H9 (cell line): ENCODE measurements around the gene KIF26B. TPM values are rescaled to one million over a fixed set of nuclear protein-coding genes. Genes with fewer than 3 reads are reported as not detected.

ENCODE experiments used
- DNase-seq: peaks from one replicate; pipeline ENCODE4 v3.0.0-alpha.2; 2017
- H2AFZ ChIP-seq: one replicate; pipeline ENCODE4 v1.6.1; 2013; ENCODE audit warnings: mild to moderate bottlenecking, low read length, control low read depth, moderate library complexity
- H2AK5ac ChIP-seq: 2 replicates; pipeline ENCODE4 v1.6.1; 2013; ENCODE audit warnings: low read length, control low read depth, mixed read lengths; ENCODE audit not compliant: insufficient read length
- H2BK120ac ChIP-seq: one replicate; pipeline ENCODE4 v1.6.1; 2013; ENCODE audit warnings: low read depth, mild to moderate bottlenecking, low read length, control low read depth, inconsistent platforms; ENCODE audit not compliant: poor library complexity, severe bottlenecking
- H2BK12ac ChIP-seq: 2 replicates; pipeline ENCODE4 v1.6.1; 2013; ENCODE audit warnings: low read length, control low read depth, mixed read lengths, low read depth; ENCODE audit not compliant: insufficient read length
- H2BK15ac ChIP-seq: 2 replicates; pipeline ENCODE4 v1.6.1; 2013; ENCODE audit warnings: low read depth, low read length, control low read depth
- H2BK20ac ChIP-seq: one replicate; pipeline ENCODE4 v1.6.1; 2013; ENCODE audit warnings: low read depth, mild to moderate bottlenecking, low read length, control low read depth, inconsistent platforms; ENCODE audit not compliant: poor library complexity, severe bottlenecking
- H2BK5ac ChIP-seq: 2 replicates; pipeline ENCODE4 v1.6.1; 2013; ENCODE audit warnings: low read length, control low read depth, mixed read lengths; ENCODE audit not compliant: insufficient read length
- H3K14ac ChIP-seq: 2 replicates; pipeline ENCODE4 v1.6.1; 2013; ENCODE audit warnings: low read length, control low read depth; ENCODE audit not compliant: insufficient read depth
- H3K18ac ChIP-seq: 2 replicates; pipeline ENCODE4 v1.6.1; 2013; ENCODE audit warnings: low read depth, mild to moderate bottlenecking, mixed read lengths, low read length, control low read depth; ENCODE audit not compliant: insufficient read length
- H3K23ac ChIP-seq: 2 replicates; pipeline ENCODE4 v1.6.1; 2013; ENCODE audit warnings: low read length, control low read depth, mixed read lengths, low read depth; ENCODE audit not compliant: insufficient read length
- H3K23me2 ChIP-seq: 2 replicates; pipeline ENCODE4 v1.6.1; 2013; ENCODE audit warnings: low read depth, mild to moderate bottlenecking, mixed read lengths, low read length, control low read depth; ENCODE audit not compliant: insufficient read length, poor library complexity, severe bottlenecking
- H3K27ac ChIP-seq: 2 replicates; pipeline ENCODE4 v1.5.1; 2013; ENCODE audit warnings: low read length, control low read depth, mixed read lengths, low read depth; ENCODE audit not compliant: insufficient read length
- H3K27me3 ChIP-seq: 2 replicates; pipeline ENCODE4 v1.6.1; 2013; ENCODE audit warnings: low read length, control low read depth, inconsistent platforms; ENCODE audit not compliant: insufficient read depth
- H3K4ac ChIP-seq: 2 replicates; pipeline ENCODE4 v1.6.1; 2013; ENCODE audit warnings: low read depth, mild to moderate bottlenecking, control low read depth, inconsistent platforms, low read length, moderate library complexity
- H3K4me1 ChIP-seq: 2 replicates; pipeline ENCODE4 v1.6.1; 2013; ENCODE audit warnings: low read length, control low read depth, inconsistent platforms; ENCODE audit not compliant: insufficient read depth
- H3K4me2 ChIP-seq: 2 replicates; pipeline ENCODE4 v1.6.1; 2013; ENCODE audit warnings: low read length, control low read depth, mixed read lengths; ENCODE audit not compliant: insufficient read length, insufficient read depth
- H3K56ac ChIP-seq: 2 replicates; pipeline ENCODE4 v1.6.1; 2013; ENCODE audit warnings: low read depth, mild to moderate bottlenecking, mixed read lengths, low read length, control low read depth; ENCODE audit not compliant: insufficient read length
- H3K79me1 ChIP-seq: 2 replicates; pipeline ENCODE4 v1.6.1; 2013; ENCODE audit warnings: low read depth, mild to moderate bottlenecking, moderate library complexity, low read length, control low read depth, inconsistent platforms; ENCODE audit not compliant: insufficient read depth, poor library complexity, severe bottlenecking
- H3K79me2 ChIP-seq: 2 replicates; pipeline ENCODE4 v1.6.1; 2013; ENCODE audit warnings: low read length, control low read depth, inconsistent platforms; ENCODE audit not compliant: insufficient read depth
- H3K9ac ChIP-seq: 2 replicates; pipeline ENCODE4 v1.6.1; 2013; ENCODE audit warnings: low read length, control low read depth, mixed read lengths; ENCODE audit not compliant: insufficient read length; ENCODE audit errors: extremely low read depth
- H3K9me3 ChIP-seq: one replicate; pipeline ENCODE4 v1.6.1; 2013; ENCODE audit warnings: low read depth, low read length, inconsistent platforms; ENCODE audit not compliant: control insufficient read depth
- H3T11ph ChIP-seq: one replicate; pipeline ENCODE4 v1.6.1; 2013; ENCODE audit warnings: mild to moderate bottlenecking, low read length, control low read depth, inconsistent platforms
- H4K20me1 ChIP-seq: one replicate; pipeline ENCODE4 v1.6.1; 2013; ENCODE audit not compliant: control insufficient read depth, insufficient read length, insufficient read depth
- H4K5ac ChIP-seq: 2 replicates; pipeline ENCODE4 v1.6.1; 2013; ENCODE audit warnings: low read depth, mild to moderate bottlenecking, mixed read lengths, low read length, control low read depth; ENCODE audit not compliant: insufficient read length
- H4K8ac ChIP-seq: replicated peaks from 2 replicates; pipeline ENCODE4 v1.6.1; 2013; ENCODE audit warnings: low read length, control low read depth, mixed read lengths, low read depth; ENCODE audit not compliant: insufficient read length
- H4K91ac ChIP-seq: 2 replicates; pipeline ENCODE4 v1.6.1; 2013; ENCODE audit warnings: low read depth, mild to moderate bottlenecking, moderate library complexity, mixed read lengths, low read length, control low read depth; ENCODE audit not compliant: insufficient read length
- H3K27ac Mint-ChIP-seq, 3 experiments: 2 replicates in 2 of 3; 3 replicates in 1 of 3; pipeline ENCODE4 v1.8.0; 2020 to 2021; ENCODE audit warnings: mixed read lengths in 3 of 3, mild to moderate bottlenecking in 1 of 3, moderate library complexity in 1 of 3
- H3K27me3 Mint-ChIP-seq: 2 replicates; pipeline ENCODE4 v1.8.0; 2021; ENCODE audit warnings: low read depth, mild to moderate bottlenecking, moderate library complexity, mixed read lengths
- H3K36me3 Mint-ChIP-seq, 3 experiments: 2 replicates in 2 of 3; 3 replicates in 1 of 3; pipeline ENCODE4 v1.8.0; 2020 to 2021; ENCODE audit warnings: low read depth in 3 of 3, mixed read lengths in 3 of 3; ENCODE audit not compliant: insufficient read depth in 1 of 3
- H3K4me1 Mint-ChIP-seq, 2 experiments: 2 replicates each; pipeline ENCODE4 v1.8.0; 2020; ENCODE audit warnings: mixed read lengths in 2 of 2
- H3K4me3 Mint-ChIP-seq, 2 experiments: 2 replicates in 1 of 2; 3 replicates in 1 of 2; pipeline ENCODE4 v1.8.0; 2020 to 2021; ENCODE audit warnings: mild to moderate bottlenecking in 2 of 2, mixed read lengths in 2 of 2, moderate library complexity in 1 of 2
- H3K9me3 Mint-ChIP-seq, 2 experiments: 2 replicates in 1 of 2; 3 replicates in 1 of 2; pipeline ENCODE4 v1.8.0; 2020; ENCODE audit warnings: mild to moderate bottlenecking in 2 of 2, mixed read lengths in 2 of 2, moderate library complexity in 1 of 2
- WGBS: extraction: QIAGEN DNeasy Blood & Tissue Kit; methylation state at CpG from one replicate; pipeline ENCODE4 v1.1.7; 2013; ENCODE audit warnings: missing lambda C conversion rate, low lambda C conversion rate, mixed read lengths; ENCODE audit not compliant: insufficient read length; ENCODE audit errors: extremely low coverage; 5-methylcytosine and 5-hydroxymethylcytosine counted together
- total RNA-seq: library from RNA; stranded (reverse); gene quantifications from 2 replicates; pipeline ENCODE4 v1.2.1, GENCODE V29; 2021
- TF ChIP-seq, protein P1 (sequence below): fragments of 200-600 bp; sonication (generic); conservative IDR thresholded peaks from 3 replicates; pipeline ENCODE4 v1.8.0; 2021; ENCODE audit warnings: antibody characterized with exemption, mild to moderate bottlenecking

Gene KIF26B
- total RNA-seq, 1 experiment from 2014 or later: 0.13 TPM

DNA sequence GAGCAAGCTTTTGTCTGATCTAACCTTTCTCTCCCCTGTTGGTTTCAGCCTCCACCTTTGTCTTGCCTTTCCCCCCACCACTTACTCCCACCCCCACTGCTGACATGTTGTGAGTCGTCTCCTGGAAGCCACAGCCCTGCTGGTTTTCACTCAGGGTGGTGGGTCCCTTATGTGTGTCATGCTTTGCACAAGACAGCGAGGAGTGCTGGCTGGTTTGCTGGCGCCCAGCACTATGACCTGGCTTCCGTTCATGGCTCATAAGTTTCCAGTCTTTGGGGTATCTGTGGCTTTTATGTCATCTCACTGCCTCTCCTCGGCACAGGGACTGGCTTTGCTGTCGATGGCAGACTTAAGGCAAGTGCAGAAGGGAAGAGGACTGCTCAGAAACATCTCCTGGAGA, 177.7 kb downstream of the KIF26B start:
- H4K8ac ChIP-seq: no peak overlapping the region
- no peak for DNase-seq
- no peak overlapping the region for H4K91ac ChIP-seq
- H2BK20ac ChIP-seq: no peak overlapping the region
- no peaks in the 10 kb centered on the region for H3K27me3 ChIP-seq
- Mint-ChIP-seq H3K36me3 (no peaks in the 10 kb centered on the region; a peak in 1 of 7 replicates), H3K4me3 (no peak overlapping the region), H3K9me3 (no peaks in the 10 kb centered on the region), H3K27me3 (peaks cover 19% of the 10 kb centered on the region), H3K4me1 (peaks cover 9 to 17% of the 10 kb centered on the region in 2 experiments), H3K27ac (no peak overlapping the region; a peak in 1 of 7 replicates)
- no peak overlapping the region for H2AK5ac ChIP-seq
- H2BK12ac ChIP-seq: no peak overlapping the region
- TF ChIP-seq, protein P1, sequence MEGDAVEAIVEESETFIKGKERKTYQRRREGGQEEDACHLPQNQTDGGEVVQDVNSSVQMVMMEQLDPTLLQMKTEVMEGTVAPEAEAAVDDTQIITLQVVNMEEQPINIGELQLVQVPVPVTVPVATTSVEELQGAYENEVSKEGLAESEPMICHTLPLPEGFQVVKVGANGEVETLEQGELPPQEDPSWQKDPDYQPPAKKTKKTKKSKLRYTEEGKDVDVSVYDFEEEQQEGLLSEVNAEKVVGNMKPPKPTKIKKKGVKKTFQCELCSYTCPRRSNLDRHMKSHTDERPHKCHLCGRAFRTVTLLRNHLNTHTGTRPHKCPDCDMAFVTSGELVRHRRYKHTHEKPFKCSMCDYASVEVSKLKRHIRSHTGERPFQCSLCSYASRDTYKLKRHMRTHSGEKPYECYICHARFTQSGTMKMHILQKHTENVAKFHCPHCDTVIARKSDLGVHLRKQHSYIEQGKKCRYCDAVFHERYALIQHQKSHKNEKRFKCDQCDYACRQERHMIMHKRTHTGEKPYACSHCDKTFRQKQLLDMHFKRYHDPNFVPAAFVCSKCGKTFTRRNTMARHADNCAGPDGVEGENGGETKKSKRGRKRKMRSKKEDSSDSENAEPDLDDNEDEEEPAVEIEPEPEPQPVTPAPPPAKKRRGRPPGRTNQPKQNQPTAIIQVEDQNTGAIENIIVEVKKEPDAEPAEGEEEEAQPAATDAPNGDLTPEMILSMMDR: no peak
- no peak overlapping the region for H3K9ac ChIP-seq
- H2BK5ac ChIP-seq: no peak overlapping the region
- no peak overlapping the region for H2BK120ac ChIP-seq
- H3K56ac ChIP-seq: no peak overlapping the region
- no peaks in the 10 kb centered on the region for H3K79me1 ChIP-seq
- H3K4me1 ChIP-seq: no peaks in the 10 kb centered on the region; the same call in 1 of the 2 replicates
- H3K4ac ChIP-seq: no peak overlapping the region
- no peak overlapping the region for H3T11ph ChIP-seq
- H4K20me1 ChIP-seq: no peaks in the 10 kb centered on the region
- no peaks in the 10 kb centered on the region for H3K9me3 ChIP-seq
- peaks cover 3% of the 10 kb centered on the region for H3K23me2 ChIP-seq
- no peak overlapping the region for H2BK15ac ChIP-seq
- no CpG with 5 or more reads among the region's 6 CpGs for WGBS
- no peak overlapping the region for H4K5ac ChIP-seq
- no peak overlapping the region for H3K14ac ChIP-seq
- no peak overlapping the region for H3K27ac ChIP-seq
- no peak overlapping the region for H3K4me2 ChIP-seq
- no peaks in the 10 kb centered on the region for H3K79me2 ChIP-seq
- H3K23ac ChIP-seq: no peak overlapping the region
- H3K18ac ChIP-seq: no peak overlapping the region
- H2AFZ ChIP-seq: no peak overlapping the region
